Measurements from ENCODE around the gene CACNG7. TPM values are rescaled to one million over a fixed set of nuclear protein-coding genes. Genes with fewer than 3 reads are reported as not detected.

Gene CACNG7
- total RNA-seq, 1 experiment from 2014 or later: not detected

GRCh38 chr19:53864308-53864836 lies 44.7 kb upstream of the CACNG7 start:
- H3K9ac ChIP-seq (ENCODE audit: low read length): peak overlapping the region; percentile 95; the same call in 1 of the 2 replicates
- H3K4me3 ChIP-seq (replicated peaks in 1 of 2; ENCODE audit: low read depth in 1 of 2, low read length in 2 of 2): peak overlapping the region in 1 of 2 experiments; percentile 78; a peak in 1 of 4 replicates

More at GRCh38 chr19:53864308-53864836, 44.7 kb upstream of the CACNG7 start:
- BruUV-seq (replicated peaks): no TSS peak
- ChIA-PET CTCF (no interaction called here), POLR2A (no interaction called here), RAD21 (ENCODE audit: low non-redundant PET in 1 of 2, low total read pairs in 2 of 2, uncharacterized antibody in 2 of 2, unreplicated experiment in 2 of 2) (no interaction called here)
- DNase-seq (ENCODE audit: low read depth, low spot score): no peak
- Histone ChIP-seq H3K36me3 (ENCODE audit: control insufficient read depth in 1 of 2, insufficient read depth in 2 of 2, low read length in 2 of 2) (no peaks in the 10 kb centered on the region), H3K79me2 (ENCODE audit: insufficient read depth, low read length) (peaks cover 17% of the 10 kb centered on the region), H4K20me1 (ENCODE audit: insufficient read depth) (no peaks in the 10 kb centered on the region), H3K9me2 (ENCODE audit: insufficient read depth) (no peaks in the 10 kb centered on the region), H3K27me3 (ENCODE audit: insufficient read depth, low read length) (no peaks in the 10 kb centered on the region), H3K9me3 (ENCODE audit: control insufficient read depth in 1 of 2, insufficient read depth in 1 of 2, low read depth in 1 of 2, low read length in 2 of 2) (no peaks in the 10 kb centered on the region), H2AFZ (ENCODE audit: low read depth, low read length, poor library complexity, severe bottlenecking) (no peak overlapping the region), H3K27ac (ENCODE audit: low read depth, low read length) (peak overlapping the region; percentile 77), H3K4me2 (ENCODE audit: low read length) (peak overlapping the region; percentile 99), H3K4me1 (ENCODE audit: control insufficient read depth in 1 of 2, insufficient read depth in 2 of 2, low read length in 2 of 2) (peaks cover 21 to 44% of the 10 kb centered on the region in 2 experiments)
- intact Hi-C loops (cut with micrococcal nuclease): no loop called here
- ATAC-seq: no peak
- TF ChIP-seq, protein P1, sequence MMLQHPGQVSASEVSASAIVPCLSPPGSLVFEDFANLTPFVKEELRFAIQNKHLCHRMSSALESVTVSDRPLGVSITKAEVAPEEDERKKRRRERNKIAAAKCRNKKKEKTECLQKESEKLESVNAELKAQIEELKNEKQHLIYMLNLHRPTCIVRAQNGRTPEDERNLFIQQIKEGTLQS (IDR thresholded peaks at IDR 0.05): no peak
- no peak for TF ChIP-seq ZNF274 (IDR thresholded peaks at IDR 0.05; ENCODE audit: low read depth, low read length)
- no peak for TF ChIP-seq JUND (IDR thresholded peaks at IDR 0.05)
- TF ChIP-seq CEBPB (IDR thresholded peaks at IDR 0.05; ENCODE audit: low read depth): no peak
- TF ChIP-seq ELF1 (IDR thresholded peaks at IDR 0.05; ENCODE audit: borderline replicate concordance, low read depth): no peak
- no peak for TF ChIP-seq RAD21 (IDR thresholded peaks at IDR 0.05; ENCODE audit: low read depth)
- TF ChIP-seq YY1 (IDR thresholded peaks at IDR 0.05; ENCODE audit: extremely low read depth, insufficient replicate concordance, low read depth, low read length): no peak
- TF ChIP-seq EZH2phosphoT487 (IDR thresholded peaks at IDR 0.05; ENCODE audit: borderline replicate concordance): no peak
- no peak for TF ChIP-seq POLR2A (IDR thresholded peaks at IDR 0.05; ENCODE audit: borderline replicate concordance, extremely low read depth, insufficient read depth, insufficient read length)
- TF ChIP-seq ZFX (IDR thresholded peaks at IDR 0.05): no peak
- TF ChIP-seq REST (IDR thresholded peaks at IDR 0.05; ENCODE audit: low read depth): no peak

Measured in HCT116 (cell line).